RKO (cell line): Measurements from ENCODE around the gene FILIP1L.
A peak's percentile ranks its signal among the peaks of the same experiment; 100 is the strongest.
"Not testable (repeated sequence)": the region's sequence is repeated elsewhere in the genome, so short reads cannot be mapped to it uniquely, and the experiment has no call there.

Experiments
- DNase-seq: peaks from one replicate; pipeline ENCODE4 v3.0.0-alpha.2; 2016; ENCODE audit warnings: low spot score

The FILIP1L gene

DNA sequence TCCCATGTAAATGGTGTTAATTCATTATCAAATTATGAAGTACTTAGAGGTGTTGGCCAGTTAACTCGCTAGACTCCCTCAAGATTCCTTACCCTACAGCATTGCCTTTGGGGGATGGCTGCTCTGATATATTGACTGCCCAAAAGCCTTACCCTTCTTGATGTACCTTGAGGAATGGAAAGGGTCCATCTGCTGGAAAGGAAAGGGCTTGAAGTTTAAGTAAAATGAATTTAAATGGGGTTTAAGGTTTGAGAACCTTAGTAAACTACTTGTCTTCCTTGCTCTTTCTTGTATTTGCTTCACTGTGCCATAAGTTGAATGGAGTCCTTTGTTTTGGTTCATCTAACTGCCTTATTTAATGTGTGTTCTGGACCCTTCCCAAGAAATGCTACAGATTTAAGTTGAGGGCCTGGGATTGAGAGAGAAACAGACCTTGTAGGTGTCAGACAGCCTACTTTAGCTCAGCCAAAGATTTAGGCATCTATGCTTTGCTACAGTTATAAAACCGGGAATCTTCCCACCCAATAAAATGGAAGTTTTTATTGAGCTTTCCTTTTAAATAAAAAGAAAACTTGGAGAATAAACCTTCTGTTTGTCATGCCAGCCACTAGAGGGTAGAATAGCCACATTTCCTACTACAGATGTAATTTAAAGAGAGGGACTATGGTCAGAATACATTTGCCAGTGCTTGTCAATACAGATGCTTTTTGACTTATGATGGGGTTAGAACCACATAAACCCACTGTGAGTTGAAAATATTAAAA lies 271.3 kb downstream of the FILIP1L start:
- peak; percentile 68 for DNase-seq

DNA sequence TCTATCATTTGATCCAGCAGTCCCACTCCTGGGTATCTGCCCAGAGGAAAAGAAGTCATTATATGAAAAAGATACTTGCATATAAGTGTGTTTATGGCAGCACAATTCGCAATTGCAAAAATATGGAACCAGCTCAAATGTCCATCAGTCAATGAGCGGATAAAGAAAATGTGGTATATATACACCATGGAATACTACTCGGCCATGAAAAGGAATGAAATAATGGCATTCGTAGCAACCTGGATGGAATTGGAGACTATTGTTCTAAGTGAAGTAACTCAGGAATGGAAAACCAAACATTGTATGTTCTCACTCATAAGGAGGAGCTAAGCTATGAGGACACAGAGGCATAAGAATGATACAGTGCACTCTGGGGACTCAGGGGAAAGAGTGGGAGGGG lies 272.4 kb downstream of the FILIP1L start:
- not testable (repeated sequence) for DNase-seq

DNA sequence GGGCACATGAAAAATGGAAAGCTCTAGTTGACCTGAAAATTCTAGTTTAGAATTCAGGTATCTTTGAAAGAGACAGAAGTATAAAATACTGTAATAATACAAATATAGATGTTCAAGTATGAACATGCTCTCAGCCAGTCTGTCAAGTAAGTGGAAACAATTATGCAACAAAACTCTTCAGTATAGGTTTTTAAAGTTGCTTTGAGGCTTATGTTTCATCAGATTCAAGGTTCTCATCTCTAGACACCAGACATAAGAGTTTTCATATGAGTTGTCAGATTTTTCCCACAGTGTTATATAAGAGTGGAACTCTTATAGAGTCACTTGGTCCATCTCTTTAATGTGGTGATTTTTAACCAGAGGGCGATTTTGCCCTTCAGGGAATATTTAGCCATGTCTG lies 274.7 kb downstream of the FILIP1L start:
- DNase-seq: no peak

- DNase-seq: no peak
Observed at GRCh38 chr3:99838755-99839154, 275.5 kb downstream of the FILIP1L start.

DNA sequence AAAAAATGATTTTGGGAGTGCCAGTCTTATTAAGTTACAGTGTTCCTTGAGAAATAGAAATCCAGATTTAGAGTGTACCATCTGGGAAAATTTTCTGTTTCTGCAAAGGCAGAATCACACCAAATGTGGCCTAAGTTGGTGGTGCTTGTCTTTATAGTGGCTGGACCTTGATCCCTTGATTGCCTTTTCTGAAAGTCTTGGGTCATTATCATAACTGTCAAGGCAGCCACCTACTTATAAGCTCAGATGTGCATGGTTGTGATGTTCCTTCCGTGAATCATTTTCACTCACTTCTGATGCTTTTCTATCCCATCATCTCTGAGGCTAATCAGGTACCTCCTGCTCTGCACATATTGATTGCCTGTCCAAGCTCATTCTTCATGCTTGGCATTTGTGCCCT lies 276.6 kb downstream of the FILIP1L start:
- DNase-seq: no peak

DNA sequence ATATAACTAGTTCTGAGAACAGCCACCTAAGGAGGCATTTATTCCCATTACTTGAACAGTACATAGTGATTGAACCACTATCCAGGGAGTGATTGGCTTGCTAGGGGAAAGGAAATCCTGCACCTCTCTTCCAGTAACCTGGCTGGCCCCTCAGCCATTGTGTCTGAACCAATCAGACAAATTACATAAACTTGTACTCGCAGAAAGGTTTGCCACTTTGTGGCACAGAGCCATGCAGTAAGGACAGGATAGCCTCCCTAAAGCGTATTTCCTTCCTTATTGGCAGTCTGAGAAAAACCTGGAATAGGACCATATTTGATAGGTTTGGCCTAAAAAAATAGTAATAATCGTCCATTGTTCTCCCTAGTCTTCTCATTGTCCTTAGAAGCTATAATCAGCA lies 277.6 kb downstream of the FILIP1L start:
- DNase-seq: no peak

DNA sequence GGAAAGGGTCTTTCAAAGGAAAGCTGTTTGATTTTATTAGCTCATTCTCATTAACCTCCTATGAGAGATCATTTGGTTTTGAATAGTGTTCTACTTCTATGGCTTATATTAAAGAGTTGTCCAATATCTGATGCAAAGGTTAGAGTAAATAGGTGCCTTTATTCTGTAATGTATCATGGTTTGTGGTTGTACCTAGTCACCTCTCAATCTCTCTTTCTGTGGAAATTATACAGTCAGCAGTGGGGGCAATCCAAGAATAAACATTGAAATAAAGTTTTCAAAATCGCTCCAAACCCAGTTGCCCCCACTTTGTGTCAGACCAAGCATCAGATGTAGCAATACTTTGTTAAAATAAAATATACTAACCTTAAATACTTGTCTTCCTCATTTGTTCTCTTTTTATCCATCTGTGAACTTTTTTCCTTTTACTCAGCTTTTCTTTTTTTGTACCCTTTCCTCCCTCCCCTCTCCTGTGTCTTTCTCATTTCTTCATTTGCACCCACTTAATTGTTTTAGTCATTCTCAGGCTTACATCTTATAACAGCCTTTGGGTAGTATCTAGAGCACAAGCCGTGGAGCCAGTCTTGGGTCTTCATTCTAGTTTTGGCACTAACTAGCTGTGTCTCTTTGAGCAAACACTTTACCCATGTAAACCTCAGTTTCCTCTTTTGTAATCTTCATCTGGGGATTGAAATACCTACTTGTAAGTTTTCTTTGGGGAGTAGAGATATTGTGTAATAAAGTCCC lies 279.9 kb downstream of the FILIP1L start:
- DNase-seq: no peak

DNA sequence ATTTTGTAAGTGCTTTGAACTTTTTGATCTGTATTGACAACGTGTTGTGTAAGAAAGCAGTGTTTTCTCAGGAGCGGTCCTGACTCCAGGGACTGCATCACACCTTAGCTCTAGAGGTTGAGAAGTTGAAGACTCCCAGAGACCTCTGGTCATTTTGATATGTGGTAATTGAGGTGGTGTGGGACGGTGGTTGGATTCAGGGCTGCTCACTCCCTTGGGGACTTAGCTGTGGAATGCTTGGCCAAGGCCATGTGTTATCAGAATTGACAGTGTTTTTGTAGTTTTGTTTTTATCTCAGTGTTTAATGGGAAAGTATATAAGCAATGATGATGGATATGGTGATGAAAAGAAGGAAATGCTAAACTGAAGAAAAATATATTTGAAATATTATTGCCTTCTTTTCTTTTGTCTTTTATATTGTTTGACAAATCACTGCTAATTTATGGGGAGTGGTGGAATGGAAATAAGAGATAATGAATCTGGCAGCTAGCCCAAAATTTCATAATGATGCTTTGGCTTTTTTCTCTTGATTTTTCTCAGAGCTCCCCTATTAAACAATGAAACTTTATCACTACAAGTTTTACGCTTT lies 280.6 kb downstream of the FILIP1L start:
- no peak for DNase-seq

DNA sequence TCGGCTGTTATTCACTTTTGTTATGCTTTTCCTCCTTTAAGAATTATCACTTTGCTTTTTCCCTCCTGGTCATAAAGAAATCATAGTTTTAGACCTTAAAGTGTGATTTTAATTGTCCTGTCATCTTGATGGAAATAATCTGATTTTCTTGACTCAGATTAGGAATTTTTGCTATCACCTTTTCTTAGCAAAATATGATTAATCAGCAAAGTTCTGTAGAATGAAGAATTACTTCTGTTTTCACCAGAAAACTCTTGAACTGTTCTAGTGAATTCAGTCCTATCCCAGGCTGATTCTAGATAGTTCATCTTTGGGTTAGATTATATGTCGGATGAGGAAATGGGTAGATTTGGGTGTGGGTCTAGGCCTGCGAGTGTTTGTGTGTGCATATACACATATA lies 284.5 kb downstream of the FILIP1L start:
- no peak for DNase-seq

DNA sequence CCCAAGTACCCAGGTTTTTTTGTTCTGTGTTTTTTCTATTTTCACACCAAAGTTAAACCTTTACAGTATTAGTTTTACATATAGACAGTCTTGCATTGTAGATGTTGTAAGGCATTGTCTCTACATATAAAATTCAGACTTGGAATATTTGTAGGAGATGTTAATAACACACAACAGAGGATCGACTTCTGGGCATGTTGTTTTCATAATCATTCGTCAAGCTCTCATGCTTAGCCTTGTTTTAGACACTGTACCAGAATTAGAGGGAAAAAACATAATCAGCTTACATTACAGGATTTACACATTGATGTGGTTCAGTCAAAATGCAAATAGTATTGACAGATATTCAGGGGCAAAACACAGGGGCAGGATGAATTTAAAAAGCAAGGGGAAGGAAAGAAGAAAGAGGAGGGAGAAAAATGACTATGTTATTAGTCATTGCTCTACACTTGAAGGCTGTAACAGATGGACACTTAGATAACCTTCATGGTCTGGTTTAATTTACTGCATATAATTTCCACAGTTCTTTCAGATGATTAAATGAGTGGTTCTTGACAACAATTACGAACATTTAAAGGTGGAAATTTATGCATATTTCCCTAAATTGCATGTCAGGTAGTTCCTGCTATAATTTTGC lies 289.2 kb downstream of the FILIP1L start:
- DNase-seq: peak; percentile 20

DNA sequence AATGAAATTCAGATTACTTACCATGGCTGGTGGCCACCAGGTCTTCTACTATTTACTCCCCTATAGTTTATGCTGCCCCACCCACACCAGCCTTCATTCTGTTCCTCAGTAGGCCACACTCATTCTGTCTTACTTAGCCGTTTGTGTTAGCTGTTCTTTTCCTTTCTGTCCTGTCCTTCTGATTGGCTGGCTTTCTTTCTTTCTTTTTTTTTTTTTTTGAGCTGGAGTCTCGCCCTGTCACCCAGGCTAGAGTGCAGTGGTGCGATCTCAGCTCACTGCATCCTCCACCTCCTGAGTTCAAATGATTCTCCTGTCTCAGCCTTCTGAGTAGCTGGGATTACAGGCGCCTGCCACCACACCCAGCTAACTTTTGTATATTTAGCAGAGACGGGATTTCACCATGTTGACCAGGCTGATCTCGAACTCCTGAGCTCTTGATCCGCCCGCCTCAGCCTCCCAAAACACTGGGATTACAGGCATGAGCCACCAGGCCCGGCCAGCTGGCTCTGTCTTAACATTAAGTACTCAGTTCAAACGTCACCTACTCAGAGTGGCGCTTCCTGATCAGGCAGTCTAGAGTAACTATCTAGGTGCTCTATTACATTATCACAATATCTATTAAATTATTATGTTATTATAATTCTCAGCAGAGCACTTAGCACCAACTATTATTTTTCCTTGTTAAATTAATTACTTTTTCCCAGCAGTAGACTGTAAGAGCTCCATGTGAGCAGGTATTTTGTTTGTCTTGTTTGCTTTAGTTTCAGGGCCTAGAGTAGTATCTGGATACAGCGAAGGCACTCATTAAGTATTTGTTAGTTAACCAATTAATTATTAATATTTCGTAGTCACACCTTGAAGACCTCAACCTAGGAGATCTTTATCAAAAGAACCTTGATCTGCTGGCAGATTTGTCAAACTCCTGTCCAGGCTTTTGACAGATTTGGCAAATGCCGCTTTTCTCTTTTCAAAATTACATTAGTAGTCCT lies 290.3 kb downstream of the FILIP1L start:
- no peak for DNase-seq

DNA sequence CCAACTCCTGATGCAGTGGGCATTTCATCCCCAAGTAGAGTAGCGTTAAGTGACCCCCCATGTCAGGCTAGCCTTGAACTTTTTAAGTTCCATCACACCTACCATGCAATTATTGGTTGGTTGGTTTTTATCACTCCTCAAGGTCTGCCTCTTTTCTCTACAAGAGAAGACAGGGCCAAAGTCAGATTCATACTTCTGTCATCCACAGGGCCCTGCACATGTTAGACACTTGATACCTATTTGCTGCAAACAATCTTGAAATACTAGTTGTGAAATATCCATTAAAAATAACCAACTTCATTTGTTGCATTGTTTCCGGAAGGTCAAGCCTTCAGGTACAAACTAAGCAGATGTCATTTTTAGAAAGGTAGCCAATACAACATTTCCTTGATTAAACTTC lies 295.5 kb downstream of the FILIP1L start:
- peak; percentile 17 for DNase-seq

DNA sequence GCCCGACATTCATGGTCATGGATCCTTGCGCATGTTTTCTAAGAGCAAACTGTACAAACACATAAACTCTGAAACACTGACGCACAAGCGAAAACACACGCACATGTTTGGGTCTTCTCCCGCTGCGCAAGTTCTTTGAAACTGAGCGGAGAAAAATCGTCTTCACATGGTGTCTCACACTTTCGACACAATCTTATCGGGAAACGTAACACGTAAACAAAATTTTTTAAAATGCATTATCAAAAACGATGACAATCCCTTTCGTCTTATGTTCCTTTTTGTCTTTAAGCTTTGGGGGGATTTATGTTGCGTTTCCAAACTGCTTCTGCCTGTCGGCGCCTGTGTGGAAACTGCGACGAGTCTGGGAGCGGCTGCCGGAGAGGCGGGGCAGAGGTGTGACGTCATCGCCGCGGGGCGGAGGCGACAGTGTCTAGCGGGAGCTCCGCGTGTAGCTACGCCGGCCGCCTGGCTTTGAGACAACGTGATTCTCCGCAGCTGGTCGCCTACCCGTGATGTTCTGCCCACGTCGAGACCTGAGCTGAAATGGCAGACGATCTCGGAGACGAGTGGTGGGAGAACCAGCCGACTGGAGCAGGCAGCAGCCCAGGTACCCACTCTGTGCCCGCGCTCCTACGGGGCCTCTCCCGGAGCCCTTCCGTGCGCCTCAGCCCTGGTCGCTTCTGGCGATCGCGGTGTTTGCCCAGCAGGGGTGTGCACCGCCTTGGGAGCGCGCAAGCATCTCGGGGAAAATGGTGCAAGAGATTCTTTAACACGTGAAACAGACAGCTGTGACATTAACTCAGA lies 296.7 kb downstream of the FILIP1L start, which contains the start of gene CMSS1:
TSS of gene CMSS1 (plus strand) at position 426 of the 804 bp plus-strand sequence.
- DNase-seq: peak; percentile 92

DNA sequence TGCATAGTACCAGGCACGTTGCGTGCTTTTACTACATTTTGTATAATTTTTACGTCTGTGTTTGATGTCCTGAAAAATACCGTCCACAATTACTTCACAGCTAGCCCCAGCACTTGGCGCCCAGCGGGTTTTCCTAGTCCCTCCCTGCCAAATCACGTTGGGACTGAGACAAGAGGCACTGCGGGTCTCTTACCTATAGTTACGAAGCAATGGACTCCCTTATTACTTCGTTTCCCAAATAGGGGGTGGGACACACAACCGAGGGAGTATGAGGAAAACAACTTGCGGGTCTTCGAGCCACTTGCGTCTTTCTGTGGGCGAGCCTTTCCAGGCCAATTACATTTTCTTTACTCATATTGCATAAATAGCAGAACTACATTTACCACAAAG lies 297.3 kb downstream of the FILIP1L start:
- DNase-seq: peak; percentile 51

DNA sequence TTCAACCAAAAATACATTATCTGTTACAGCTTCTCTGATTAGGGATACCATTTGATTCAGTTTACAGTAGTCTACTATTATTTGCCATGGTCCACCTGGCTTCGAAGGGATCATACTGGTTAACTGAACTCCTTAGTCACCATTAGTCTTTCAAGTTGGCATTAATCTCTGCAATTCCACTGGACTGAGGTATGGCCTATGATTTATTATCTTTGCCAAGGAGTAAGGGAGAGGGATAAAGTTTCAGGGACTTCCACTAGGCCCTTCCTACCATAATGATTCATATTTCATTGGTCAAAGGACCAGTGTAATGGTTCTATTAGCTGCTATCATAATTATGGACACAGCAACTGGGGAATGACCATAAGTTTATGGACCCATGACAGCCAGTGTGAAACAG lies 303.9 kb downstream of the FILIP1L start:
- no peak for DNase-seq

DNA sequence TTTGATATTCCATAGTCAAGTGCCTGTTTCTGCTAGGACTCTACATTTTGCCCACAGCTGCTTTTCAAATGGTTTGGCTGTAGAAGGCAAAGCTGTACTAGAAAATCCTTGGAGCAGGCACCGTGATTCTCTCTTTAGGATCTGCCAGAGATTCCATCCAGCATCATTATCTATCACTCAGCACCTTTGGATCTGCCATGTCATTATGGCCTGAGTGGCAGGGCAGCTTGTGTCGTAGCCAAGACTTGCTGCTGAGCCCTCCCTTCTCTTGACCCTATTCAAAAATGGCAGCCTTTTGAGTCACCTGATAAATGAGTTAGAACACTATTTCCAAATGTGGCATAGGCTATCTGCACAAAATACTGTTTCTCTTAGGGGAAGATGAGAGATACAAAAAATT lies 304.7 kb downstream of the FILIP1L start:
- DNase-seq: no peak

- peak; percentile 75 for DNase-seq
Observed at GRCh38 chr3:99808163-99808794, 306.0 kb downstream of the FILIP1L start.

- no peak for DNase-seq
Observed at GRCh38 chr3:99805160-99805559, 309.1 kb downstream of the FILIP1L start.

GRCh38 chr3:99803297-99803696 lies 311.0 kb downstream of the FILIP1L start:
- no peak for DNase-seq

DNA sequence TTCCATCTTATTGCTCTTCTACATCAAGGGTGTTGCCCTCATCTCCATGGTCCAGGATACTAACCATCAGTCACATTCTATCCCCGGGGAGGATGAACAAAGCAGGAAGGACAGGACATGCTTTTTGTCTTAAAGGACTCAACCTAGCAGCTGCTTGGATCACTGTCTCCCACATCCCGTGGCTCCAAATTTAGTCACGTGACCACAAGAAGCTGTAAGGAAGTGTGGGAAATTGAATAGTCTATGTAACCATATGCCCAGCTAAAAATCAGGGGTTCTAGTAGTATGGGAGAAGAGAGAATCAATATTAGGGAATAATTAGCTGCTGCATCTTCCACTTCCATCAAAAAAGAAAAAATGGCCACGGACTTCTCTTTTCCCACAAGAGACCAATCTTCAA lies 314.9 kb downstream of the FILIP1L start:
- no peak for DNase-seq
